ENCODE results near the gene FXYD5.

FXYD5 gene

GRCh38 chr19:35154525-35155406 lies at the start of gene FXYD5:
Gene FXYD5, plus strand, starts transcription at chr19:35154735. Its CDS starts 816 bp downstream, at chr19:35155551.
- DNase-seq (ENCODE audit: insufficient read length, low spot score) (peak; percentile 74), FAIRE-seq (peak; percentile 51)

- no peak for DNase-seq (ENCODE audit: insufficient read length, low spot score)
- no peak for FAIRE-seq
These were observed 49.5 kb upstream of the FXYD5 start for GRCh38 chr19:35105047-35105410.

GRCh38 chr19:35105411-35106290 lies 48.9 kb upstream of the FXYD5 start:
- FAIRE-seq (peak; percentile 95), DNase-seq (ENCODE audit: insufficient read length, low spot score) (no peak)

DNA sequence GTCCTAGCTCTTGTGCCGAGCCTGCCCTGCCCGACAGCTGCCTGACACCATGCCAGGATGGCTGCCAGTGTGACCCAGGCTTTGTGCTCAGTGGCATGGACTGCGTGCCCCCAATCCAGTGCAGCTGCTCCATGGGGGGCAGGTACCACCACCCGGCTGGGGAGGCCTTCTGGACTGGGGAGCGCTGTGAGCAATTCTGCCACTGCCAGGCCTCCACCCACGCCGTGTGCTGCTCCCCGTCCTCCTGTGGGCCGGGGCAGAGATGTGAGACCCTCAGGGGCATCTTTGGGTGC lies 48.3 kb upstream of the FXYD5 start:
- FAIRE-seq (no peak), DNase-seq (ENCODE audit: insufficient read length, low spot score) (no peak)

- no peak for DNase-seq (ENCODE audit: insufficient read length, low spot score)
- no peak for FAIRE-seq
These were observed 47.5 kb upstream of the FXYD5 start for GRCh38 chr19:35106898-35107541.

DNA sequence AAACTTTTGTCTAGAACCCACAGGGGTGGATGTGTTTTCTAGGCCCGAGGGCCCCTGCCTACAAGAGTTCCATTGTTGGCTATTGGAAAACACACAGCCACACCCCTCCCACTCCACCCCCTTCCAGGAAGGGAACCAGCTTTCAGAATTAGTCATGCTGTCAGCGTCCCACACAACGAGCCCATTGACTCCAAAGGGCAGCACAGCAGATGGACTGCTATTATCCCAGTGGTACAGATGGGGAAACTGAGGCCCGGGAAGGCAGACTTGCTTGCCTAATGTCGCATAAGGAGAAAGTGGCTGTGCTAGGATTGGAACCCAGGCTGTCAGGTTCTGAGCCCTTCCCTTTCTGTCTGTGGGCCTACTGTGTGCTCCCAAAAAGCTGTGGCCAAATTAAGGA lies 47.0 kb upstream of the FXYD5 start:
- DNase-seq (ENCODE audit: insufficient read length, low spot score): no peak
- FAIRE-seq: no peak

- no peak for FAIRE-seq
- no peak for DNase-seq (ENCODE audit: insufficient read length, low spot score)
These were observed 45.8 kb upstream of the FXYD5 start for GRCh38 chr19:35108730-35109129.

- DNase-seq (ENCODE audit: insufficient read length, low spot score) (no peak), FAIRE-seq (no peak)
These were observed 45.0 kb upstream of the FXYD5 start for GRCh38 chr19:35109395-35110112.

DNA sequence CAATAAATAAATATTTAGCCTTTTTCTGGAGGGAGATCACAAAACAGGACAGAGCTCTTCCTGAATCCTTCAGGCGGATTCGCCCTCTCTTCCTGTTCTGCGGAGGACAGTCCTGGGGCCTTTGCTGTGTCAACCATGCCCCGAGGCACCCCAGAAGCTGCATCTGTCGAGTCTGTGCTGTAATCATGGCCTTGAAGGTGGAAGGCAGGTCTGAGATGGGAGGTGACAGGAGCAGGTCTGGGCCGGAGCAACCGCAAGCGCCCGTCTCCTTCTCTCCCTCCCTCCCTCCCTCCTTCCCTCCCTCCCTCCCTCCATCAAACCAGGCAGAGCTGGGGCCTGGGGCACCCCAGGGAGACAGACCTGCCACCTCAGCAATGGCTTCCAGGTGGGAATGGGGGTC lies 43.6 kb upstream of the FXYD5 start:
- FAIRE-seq: no peak

DNA sequence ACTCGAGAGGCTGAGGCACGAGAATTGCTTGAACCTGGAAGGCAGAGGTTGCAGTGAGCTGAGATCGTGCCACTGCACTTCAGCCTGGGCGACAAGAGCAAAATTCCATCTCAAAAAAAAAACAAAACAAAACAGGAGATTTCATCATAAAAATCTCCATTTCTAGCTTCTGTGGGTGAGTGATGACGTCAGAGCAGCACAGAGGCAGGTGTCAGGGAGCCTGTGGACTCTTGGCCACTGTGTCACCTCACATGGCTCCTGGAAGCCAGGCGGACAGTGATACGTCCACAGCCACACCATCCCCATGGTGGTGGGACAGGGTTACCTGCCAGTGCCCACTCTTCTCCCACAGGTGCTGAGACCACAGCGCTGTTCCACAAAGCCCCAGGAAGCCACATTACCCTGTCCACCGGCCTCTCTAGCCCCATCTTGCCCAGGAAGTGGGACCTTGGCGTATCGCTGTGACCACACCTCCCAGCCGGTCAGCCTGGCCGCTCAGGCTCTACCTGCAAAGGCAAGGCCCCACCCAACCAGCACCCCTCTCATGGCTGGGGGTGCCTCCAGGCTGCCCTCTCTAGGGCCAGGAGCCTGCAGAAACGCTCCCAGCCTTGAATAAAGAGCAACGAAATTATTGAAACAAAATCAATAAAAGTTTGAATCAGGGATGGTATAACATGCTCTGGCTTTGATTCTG lies 41.4 kb upstream of the FXYD5 start:
- FAIRE-seq (no peak), DNase-seq (ENCODE audit: insufficient read length, low spot score) (no peak)

More for the DNA sequence above, 43.6 kb upstream of the FXYD5 start:
- no peak for DNase-seq (ENCODE audit: insufficient read length, low spot score)

- DNase-seq (ENCODE audit: insufficient read length, low spot score): peak; percentile 80
- peak; percentile 13 for FAIRE-seq
These were observed 40.0 kb upstream of the FXYD5 start for GRCh38 chr19:35114353-35115176.

DNA sequence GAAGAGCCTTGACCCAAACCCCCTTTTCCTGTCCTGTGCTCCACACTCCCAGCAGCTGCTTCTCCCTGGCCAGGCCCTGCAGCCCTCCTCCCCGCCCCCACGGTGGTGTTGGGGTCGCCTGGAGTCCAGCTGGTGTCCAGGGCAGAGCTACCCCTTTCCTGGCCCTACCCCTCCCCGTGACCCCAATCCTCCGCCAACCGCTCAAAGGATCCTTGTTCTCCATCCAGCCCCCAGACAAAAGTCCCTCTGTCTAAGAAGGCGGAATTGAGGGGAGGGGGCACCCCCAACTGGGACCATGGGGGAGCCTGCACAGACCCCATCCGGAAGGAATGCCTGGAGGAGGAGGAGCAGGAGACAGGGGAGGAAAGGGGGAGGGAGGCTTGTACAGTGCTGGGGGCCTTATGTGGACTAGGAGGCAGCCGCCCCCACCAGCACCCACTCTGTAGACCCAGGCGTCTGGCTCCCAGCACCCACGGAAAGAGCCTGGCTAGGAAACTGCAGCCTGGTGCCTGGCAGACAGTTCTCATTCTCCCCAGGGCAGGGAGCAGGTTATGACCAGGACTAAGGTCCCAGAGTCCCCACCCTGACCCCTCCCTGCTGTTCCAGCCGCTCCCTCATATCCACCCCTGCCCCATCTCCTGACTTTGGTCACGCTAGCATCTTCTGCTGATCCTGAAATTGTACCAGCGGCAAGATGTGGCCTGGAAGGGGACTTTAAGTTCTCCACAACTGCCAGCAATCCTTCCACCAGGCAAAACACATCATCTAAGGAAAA lies 39.2 kb upstream of the FXYD5 start, which contains the start of gene FXYD3:
FXYD3 (plus strand) TSS at position 647 of the 775 bp plus-strand sequence. CDS start 3,554 bp downstream, outside the sequence.
- FAIRE-seq (no peak), DNase-seq (ENCODE audit: insufficient read length, low spot score) (no peak)

GRCh38 chr19:35116072-35116801 lies 38.3 kb upstream of the FXYD5 start:
- DNase-seq (ENCODE audit: insufficient read length, low spot score) (no peak), FAIRE-seq (no peak)

DNA sequence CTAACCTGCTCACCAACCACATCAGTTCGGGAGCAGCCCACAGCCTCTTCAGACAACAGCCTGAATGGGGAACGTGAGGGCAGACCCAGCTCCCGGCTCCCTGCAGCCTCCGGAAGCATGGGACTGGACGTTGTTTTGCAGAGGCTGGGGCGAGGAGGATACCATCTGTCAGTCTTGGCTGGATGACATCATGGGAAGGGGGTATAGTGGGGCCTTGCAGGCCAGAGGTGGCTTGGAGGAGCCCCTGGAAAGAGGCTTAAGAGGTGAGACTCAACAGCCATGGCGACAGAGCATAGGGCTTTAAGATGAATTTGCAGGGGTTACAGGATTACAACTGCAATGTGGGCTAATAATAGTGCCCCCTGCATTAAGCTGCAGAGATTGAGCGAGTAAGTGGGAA lies 37.4 kb upstream of the FXYD5 start:
- no peak for DNase-seq (ENCODE audit: insufficient read length, low spot score)
- FAIRE-seq: no peak

DNA sequence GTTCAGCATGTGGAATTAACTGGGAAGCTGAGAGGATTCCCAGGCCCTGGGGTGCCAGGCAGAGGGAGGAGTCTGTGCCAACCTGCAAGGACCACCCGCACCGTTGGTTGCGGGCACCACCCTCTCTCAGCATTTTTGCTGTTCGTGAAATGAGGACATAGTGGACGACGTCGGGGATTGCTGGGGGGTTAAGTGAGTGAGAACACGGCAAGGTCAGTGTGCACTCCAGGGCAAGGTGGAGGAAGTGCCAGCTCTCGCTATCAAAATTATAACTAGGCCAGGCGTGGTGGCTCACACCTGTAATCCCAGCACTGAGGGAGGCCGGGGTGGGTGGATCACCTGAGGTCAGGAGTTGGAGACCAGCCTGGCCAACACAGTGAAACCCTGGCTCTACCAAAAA lies 36.7 kb upstream of the FXYD5 start:
- no peak for DNase-seq (ENCODE audit: insufficient read length, low spot score)
- FAIRE-seq: no peak

DNA sequence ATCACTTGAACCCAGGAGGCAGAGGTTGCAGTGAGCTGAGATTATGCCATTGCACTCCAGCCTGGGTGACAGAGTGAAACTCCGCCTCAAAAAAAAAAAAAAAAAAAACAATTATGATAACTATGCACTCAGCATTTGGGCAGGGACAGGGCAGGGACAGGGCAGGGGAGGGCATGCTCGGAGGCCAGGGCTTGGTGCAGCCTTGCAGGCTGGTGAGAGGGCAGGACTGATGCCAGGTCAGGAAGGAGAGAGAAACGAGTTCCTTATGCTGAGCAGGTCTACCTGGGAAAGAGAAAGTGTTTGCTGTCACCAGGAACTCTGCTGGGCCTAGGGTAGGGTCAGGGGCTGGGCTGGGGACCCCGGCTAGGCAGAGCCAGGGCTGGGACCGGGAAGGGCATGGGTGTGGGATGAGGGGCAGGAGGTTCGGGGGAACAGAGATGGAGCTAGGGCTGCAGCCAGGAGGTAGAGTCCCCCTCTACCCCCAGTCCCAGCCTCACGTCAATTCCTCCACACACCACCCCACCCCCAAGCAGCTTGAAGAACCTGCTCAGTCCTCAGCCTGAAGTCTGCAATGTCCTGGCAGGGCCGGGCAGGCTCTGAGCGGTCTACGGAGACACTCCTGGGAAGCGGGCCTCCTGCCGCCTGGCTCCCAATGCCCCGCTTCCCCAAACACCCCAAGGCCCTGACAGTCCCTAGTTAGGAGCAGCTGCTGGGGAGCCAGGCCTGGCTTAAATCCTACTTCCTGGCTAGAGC lies 36.1 kb upstream of the FXYD5 start:
- no peak for FAIRE-seq
- DNase-seq (ENCODE audit: insufficient read length, low spot score): no peak

DNA sequence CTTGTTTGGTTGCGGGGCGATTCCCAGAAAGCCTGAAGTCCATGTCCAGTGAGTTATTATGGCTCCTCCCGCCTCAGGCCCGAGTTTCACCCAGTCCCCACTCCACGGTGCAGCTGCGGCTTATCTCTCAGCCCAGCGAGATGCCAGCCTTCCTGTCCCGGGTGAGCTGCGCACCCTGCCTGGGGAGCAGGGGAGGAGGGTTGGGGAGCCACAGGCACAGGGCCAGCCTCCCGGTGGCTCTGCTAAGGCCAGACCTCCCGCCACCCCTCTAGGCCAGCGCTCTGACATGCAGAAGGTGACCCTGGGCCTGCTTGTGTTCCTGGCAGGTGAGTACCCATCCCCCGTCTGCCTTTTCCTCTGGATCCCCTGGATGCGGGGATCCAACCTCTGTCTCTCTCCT lies 35.4 kb upstream of the FXYD5 start:
- no peak for DNase-seq (ENCODE audit: insufficient read length, low spot score)
- no peak for FAIRE-seq

Measured in HTR-8/SVneo (cell line).